Measurements from ENCODE around the gene MECP2.

MECP2 gene

DNA sequence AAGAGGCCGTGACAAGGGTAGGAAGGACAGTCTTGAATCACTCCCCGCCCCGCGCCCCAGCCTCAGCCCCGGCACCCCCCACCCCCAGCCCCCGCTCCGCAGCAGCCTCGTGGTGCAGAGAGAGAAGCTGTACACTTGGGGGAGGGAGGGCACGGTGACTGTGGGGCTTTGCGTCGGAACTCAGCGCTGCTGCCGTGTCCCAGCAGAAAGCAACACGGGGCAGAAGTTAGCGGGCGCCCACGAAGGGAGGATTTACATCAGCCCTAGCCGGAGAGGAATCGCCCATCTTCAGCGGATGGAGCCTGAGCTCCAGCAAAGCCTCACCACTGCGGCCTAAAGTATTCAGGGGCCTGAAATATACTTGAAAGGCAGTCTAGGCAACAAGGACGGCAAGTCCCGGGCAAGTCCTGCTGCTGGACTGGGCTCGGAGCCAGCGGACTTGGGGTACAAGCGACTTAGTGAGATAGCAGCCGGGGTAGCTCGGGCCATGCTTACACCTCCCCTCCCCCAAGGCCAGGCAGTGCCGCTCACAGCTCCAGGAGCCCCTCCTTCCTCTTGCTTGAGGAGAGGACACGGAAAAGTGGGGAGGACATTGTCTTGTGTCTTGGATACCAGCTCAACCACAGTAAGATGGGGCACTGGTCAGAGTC, 28.0 kb upstream of the MECP2 start:
- in situ Hi-C loops (cut with MboI; ENCODE audit: low sequenced_read_pairs, unreplicated experiment), result no loop called here
- no peak for DNase-seq (ENCODE audit: low spot score)
- TF ChIP-seq CTCF (IDR thresholded peaks at IDR 0.05; ENCODE audit: borderline replicate concordance, control extremely low read depth, extremely low read depth, insufficient read depth, missing control alignments), result no peak

DNA sequence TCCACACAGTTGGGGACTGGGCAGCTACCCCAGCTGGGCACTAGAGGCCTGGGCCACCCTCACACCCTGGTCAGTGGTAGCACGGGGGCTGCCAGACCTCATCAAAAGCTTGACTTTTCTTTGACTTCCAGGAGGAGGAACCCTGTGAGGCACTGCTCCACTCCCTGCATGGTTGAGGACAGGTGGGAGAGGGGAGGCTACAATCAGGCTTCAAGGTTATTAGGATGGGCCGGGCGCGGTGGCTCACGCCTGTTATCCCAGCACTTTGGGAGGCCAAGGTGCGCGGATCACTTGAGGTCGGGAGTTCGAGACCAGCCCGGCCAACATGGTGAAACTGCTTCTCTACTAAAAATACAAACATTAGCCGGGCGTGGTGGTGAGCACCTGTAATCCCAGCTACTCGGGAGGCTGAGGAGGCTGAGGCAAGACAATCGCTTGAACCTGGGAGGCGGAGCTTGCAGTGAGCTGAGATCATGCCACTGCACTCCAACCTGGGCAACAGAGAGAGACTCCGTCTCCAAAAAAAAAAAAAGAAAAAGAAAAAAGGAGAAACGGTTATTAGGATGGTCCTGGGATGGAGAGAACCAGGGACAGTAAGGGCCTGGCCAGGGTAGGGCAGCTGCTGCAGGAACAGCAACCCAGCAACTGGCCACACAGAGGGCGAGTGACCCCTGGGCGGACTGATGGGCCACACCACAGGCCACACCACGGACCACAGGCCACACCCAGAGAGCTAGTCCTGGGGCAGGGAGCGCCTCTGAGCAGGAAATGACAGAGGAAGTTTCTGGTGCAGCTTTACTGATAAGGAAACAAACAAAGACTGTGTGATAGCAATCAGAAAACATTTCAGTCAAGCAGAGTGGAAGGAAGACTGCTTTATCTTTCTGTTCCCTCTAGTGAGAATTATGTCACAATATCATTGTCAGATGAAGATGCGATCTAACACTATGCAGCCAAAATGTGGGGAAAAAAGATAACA, 26.0 kb upstream of the MECP2 start:
- in situ Hi-C loops (cut with MboI; ENCODE audit: low sequenced_read_pairs, unreplicated experiment), result no loop called here
- no peak for TF ChIP-seq CTCF (IDR thresholded peaks at IDR 0.05; ENCODE audit: borderline replicate concordance, control extremely low read depth, extremely low read depth, insufficient read depth, missing control alignments)
- DNase-seq (ENCODE audit: low spot score), result peak; percentile 51

DNA sequence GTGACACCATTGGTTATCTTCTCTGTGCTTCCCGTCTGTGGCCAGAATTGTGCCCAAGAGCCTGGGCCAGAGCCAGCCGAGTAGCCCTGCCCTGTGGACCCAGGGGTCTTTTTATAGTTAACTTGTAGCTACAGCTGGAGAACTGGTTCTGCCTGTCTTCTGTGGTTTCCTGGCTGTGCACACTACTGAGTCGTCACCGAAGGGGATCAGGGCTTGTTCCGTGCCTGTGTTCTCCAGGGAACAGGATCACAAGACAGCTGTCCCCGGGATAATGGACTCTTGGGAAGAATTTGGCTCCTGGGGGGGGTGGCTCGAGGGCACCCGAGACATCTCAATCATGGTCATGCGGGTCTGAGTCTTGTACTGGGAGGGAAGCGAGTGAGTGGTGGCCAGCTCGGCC, 24.4 kb upstream of the MECP2 start:
- in situ Hi-C loops (cut with MboI; ENCODE audit: low sequenced_read_pairs, unreplicated experiment), result no loop called here
- TF ChIP-seq CTCF (IDR thresholded peaks at IDR 0.05; ENCODE audit: borderline replicate concordance, control extremely low read depth, extremely low read depth, insufficient read depth, missing control alignments), result no peak
- no peak for DNase-seq (ENCODE audit: low spot score)

DNA sequence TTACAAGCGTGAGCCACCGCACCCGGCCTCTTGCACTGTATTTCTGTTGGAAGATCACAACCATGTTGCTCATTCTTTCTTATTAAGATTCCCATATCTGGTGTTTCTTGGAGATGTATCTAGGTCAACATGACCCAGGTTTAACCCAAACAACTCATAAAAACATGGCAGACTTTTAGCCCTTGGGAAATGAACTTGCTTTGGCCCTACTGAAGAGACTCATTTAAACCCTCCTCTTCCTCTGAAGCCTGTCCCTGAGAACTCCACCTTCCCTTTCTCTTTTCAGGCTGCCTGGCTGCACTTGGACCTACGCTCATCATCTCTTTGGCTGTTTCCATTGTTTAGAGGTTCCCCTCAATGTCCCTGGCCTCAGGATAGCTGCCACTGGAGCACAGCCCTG, 23.7 kb upstream of the MECP2 start:
- no peak for DNase-seq (ENCODE audit: low spot score)
- no peak for TF ChIP-seq CTCF (IDR thresholded peaks at IDR 0.05; ENCODE audit: borderline replicate concordance, control extremely low read depth, extremely low read depth, insufficient read depth, missing control alignments)
- in situ Hi-C loops (cut with MboI; ENCODE audit: low sequenced_read_pairs, unreplicated experiment), result no loop called here

GRCh38 chrX:154120567-154120966, 23.1 kb upstream of the MECP2 start:
- no peak for TF ChIP-seq CTCF (IDR thresholded peaks at IDR 0.05; ENCODE audit: borderline replicate concordance, control extremely low read depth, extremely low read depth, insufficient read depth, missing control alignments)
- no peak for DNase-seq (ENCODE audit: low spot score)
- in situ Hi-C loops (cut with MboI; ENCODE audit: low sequenced_read_pairs, unreplicated experiment), result no loop called here

GRCh38 chrX:154117566-154117965, 20.0 kb upstream of the MECP2 start:
- in situ Hi-C loops (cut with MboI; ENCODE audit: low sequenced_read_pairs, unreplicated experiment), result no loop called here
- no peak for DNase-seq (ENCODE audit: low spot score)
- TF ChIP-seq CTCF (IDR thresholded peaks at IDR 0.05; ENCODE audit: borderline replicate concordance, control extremely low read depth, extremely low read depth, insufficient read depth, missing control alignments), result no peak

Measured in GM13976 (cell line).